HepG2 (cell line): ENCODE results near the gene G6PC3. TPM values are rescaled to one million over a fixed set of nuclear protein-coding genes. Genes with fewer than 3 reads are reported as not detected.

Experiments used
- ATAC-seq: fragments of 200-7000 bp; cut with Tn5 transposase; 3 replicates; pipeline ENCODE4 v1.9.1; 2020; ENCODE audit warnings: mild to moderate bottlenecking, moderate library complexity
- BruUV-seq: library from RNA; stranded (reverse); fragments of 400-500 nt; replicated peaks from 2 replicates; lab custom pipeline; 2021; lab: Mats Ljungman, UMichigan
- CTCF ChIA-PET: fragments of 300-600 bp; formaldehyde crosslinking; extraction: SDS; loops from one replicate; lab custom pipeline; 2021; ENCODE audit warnings: low total read pairs, inconsistent platforms, low intra/inter-chr PET ratio; lab: Yijun Ruan, JAX
- POLR2A ChIA-PET: fragments of 350-600 bp; sonication (Branson Sonifier 250); formaldehyde crosslinking; loops from one replicate; lab custom pipeline; 2020; ENCODE audit warnings: antibody characterized with exemption, inconsistent platforms; lab: Yijun Ruan, JAX
- DNase-seq: peaks from one replicate; pipeline ENCODE4 v3.0.0-alpha.2; 2015; ENCODE audit warnings: low spot score
- FAIRE-seq: peaks from 3 replicates; lab custom pipeline; 2011; peaks lifted over from hg19 to GRCh38; lab: Jason Lieb, UNC
- H2AFZ ChIP-seq: one replicate; pipeline ENCODE4 v1.6.1; 2011; ENCODE audit warnings: low read length, inconsistent platforms
- H3K27ac ChIP-seq: fragments of 300-600 bp; 3 replicates; pipeline ENCODE4 v1.8.0; 2011; ENCODE audit warnings: mixed run types, mild to moderate bottlenecking, mixed read lengths, low read length, inconsistent platforms; ENCODE audit not compliant: insufficient read depth; ENCODE audit errors: extremely low read length
- H3K27me3 ChIP-seq, 2 experiments: fragments of 200-600 bp in 1 of 2; 2 replicates in 1 of 2; 3 replicates in 1 of 2; pipeline versions ENCODE4 v1.6.0 to v1.8.0; 2011; ENCODE audit warnings: low read length in 2 of 2, mild to moderate bottlenecking in 2 of 2, moderate library complexity in 2 of 2, inconsistent platforms in 1 of 2; ENCODE audit not compliant: insufficient read depth in 2 of 2, control insufficient read depth in 1 of 2
- H3K36me3 ChIP-seq, 2 experiments: fragments of 200-600 bp in 1 of 2; replicated peaks in 1 of 2; 2 replicates in 1 of 2; 3 replicates in 1 of 2; pipeline versions ENCODE4 v1.5.1 to v1.8.0; 2011; ENCODE audit warnings: low read length in 2 of 2, inconsistent platforms in 1 of 2; ENCODE audit not compliant: insufficient read depth in 2 of 2, control insufficient read depth in 1 of 2
- H3K4me1 ChIP-seq: 2 replicates; pipeline ENCODE4 v1.5.1; 2012; ENCODE audit warnings: low read length, inconsistent platforms; ENCODE audit not compliant: insufficient read depth
- H3K4me2 ChIP-seq: 2 replicates; pipeline ENCODE4 v1.6.0; 2011; ENCODE audit warnings: low read depth, low read length, inconsistent platforms
- H3K4me3 ChIP-seq, 3 experiments: fragments of 200-600 bp in 1 of 3; sonication (generic), shearing (Covaris generic) in 1 of 3; replicated peaks in 1 of 3; 2 replicates each; pipeline ENCODE4 v1.5.1; 2011 to 2016; ENCODE audit warnings: low read length in 3 of 3, inconsistent platforms in 2 of 3, low read depth in 2 of 3, mild to moderate bottlenecking in 2 of 3, control low read depth in 1 of 3, mixed read lengths in 1 of 3; ENCODE audit not compliant: insufficient read depth in 1 of 3
- H3K79me2 ChIP-seq: one replicate; pipeline ENCODE4 v1.6.1; 2011; ENCODE audit warnings: low read length, inconsistent platforms; ENCODE audit not compliant: insufficient read depth
- H3K9ac ChIP-seq: 2 replicates; pipeline ENCODE4 v1.6.0; 2011; ENCODE audit warnings: mild to moderate bottlenecking, low read depth, low read length, inconsistent platforms; ENCODE audit not compliant: insufficient read depth
- H3K9me3 ChIP-seq: 2 replicates; pipeline ENCODE4 v1.5.1; 2012; ENCODE audit warnings: mild to moderate bottlenecking, low read length
- H4K20me1 ChIP-seq: 2 replicates; pipeline ENCODE4 v1.6.0; 2011; ENCODE audit warnings: inconsistent platforms, mild to moderate bottlenecking, low read length, moderate library complexity; ENCODE audit not compliant: insufficient read depth
- AGO2 ChIP-seq: fragments of 200-400 bp; formaldehyde crosslinking; optimal IDR thresholded peaks from 2 replicates; pipeline ENCODE3; 2017; ENCODE audit warnings: mild to moderate bottlenecking, low read depth, low read length, moderate library complexity
- BRD4 ChIP-seq: sonication (generic); formaldehyde crosslinking; IDR thresholded peaks from 2 replicates; pipeline ENCODE4 v1.4.0; 2020; ENCODE audit warnings: missing genetic modification reagents
- ELF3 ChIP-seq: IDR thresholded peaks from 2 replicates; pipeline ENCODE4 v1.6.1; 2016; ENCODE audit warnings: missing genetic modification reagents, missing compliant biosample characterization
- FOSL2 ChIP-seq: sonication (generic); formaldehyde crosslinking; IDR thresholded peaks from 2 replicates; pipeline ENCODE4 v1.4.0; 2020; ENCODE audit warnings: missing genetic modification reagents
- GMEB1 ChIP-seq: sonication (generic); formaldehyde crosslinking; IDR thresholded peaks from 2 replicates; pipeline ENCODE4 v1.5.1; 2020; ENCODE audit warnings: missing genetic modification reagents, mild to moderate bottlenecking, borderline replicate concordance
- LCORL ChIP-seq, 2 experiments: fragments of 450-650 bp in 1 of 2; sonication (generic) in 1 of 2; formaldehyde crosslinking in 1 of 2; IDR thresholded peaks; 2 replicates each; pipeline versions ENCODE4 v1.5.0 to v1.6.1; 2017 to 2020; ENCODE audit warnings: antibody characterized with exemption in 1 of 2, missing genetic modification reagents in 1 of 2
- MEF2D ChIP-seq: sonication (generic); formaldehyde crosslinking; IDR thresholded peaks from 2 replicates; pipeline ENCODE4 v1.5.1; 2020; ENCODE audit warnings: mild to moderate bottlenecking, missing genetic modification reagents
- REXO4 ChIP-seq: sonication (generic); formaldehyde crosslinking; IDR thresholded peaks from 2 replicates; pipeline ENCODE4 v1.8.0; 2022; ENCODE audit warnings: missing genetic modification reagents, mild to moderate bottlenecking, borderline replicate concordance
- ZBTB38 ChIP-seq: sonication (generic); formaldehyde crosslinking; IDR thresholded peaks from 2 replicates; pipeline ENCODE4 v1.5.1; 2020; ENCODE audit warnings: mild to moderate bottlenecking, missing genetic modification reagents
- ZNF143 ChIP-seq: sonication (generic); formaldehyde crosslinking; IDR thresholded peaks from 2 replicates; pipeline ENCODE4 v1.4.0; 2020; ENCODE audit warnings: missing genetic modification reagents
- ZNF253 ChIP-seq: sonication (generic); formaldehyde crosslinking; IDR thresholded peaks from 2 replicates; pipeline ENCODE4 v1.8.0; 2022; ENCODE audit warnings: mild to moderate bottlenecking, missing genetic modification reagents, borderline replicate concordance
- ZNF773 ChIP-seq: sonication (generic); formaldehyde crosslinking; IDR thresholded peaks from 2 replicates; pipeline ENCODE4 v1.4.0; 2020; ENCODE audit warnings: missing genetic modification reagents, borderline replicate concordance
- WGBS: methylation state at CpG from one replicate; pipeline ENCODE4 v1.1.6; 2017; ENCODE audit warnings: low lambda C conversion rate; 5-methylcytosine and 5-hydroxymethylcytosine counted together
- in situ Hi-C: cut with HindIII; loops from 2 replicates; pipeline ENCODE4 v1.10.0; 2017; ENCODE audit warnings: low pct_unique_long_range_greater_than_20kb; ENCODE audit not compliant: extremely low pct_ligation_motif_present
- intact Hi-C: fragments of 100-400 bp; cut with micrococcal nuclease; formaldehyde crosslinking; loops from one replicate; pipeline ENCODE4 v1.10.0; 2022; ENCODE audit not compliant: unreplicated experiment
- polyA plus RNA-seq, 8 experiments: library from polyadenylated mRNA; depleted of rRNA in 3 of 8; stranded (reverse) in 7 of 8; unstranded in 1 of 8; fragments of >200 nt; fragmentation: Illumina TruSeq in 4 of 8; extraction: Trizol in 4 of 8; gene quantifications; 2 replicates each; pipeline versions ENCODE4 v1.2.1 to v1.2.3, GENCODE V29; 2011 to 2016; ENCODE audit warnings: low read depth in 4 of 8, missing spikeins in 1 of 8, mixed read lengths in 1 of 8; ENCODE audit not compliant: insufficient read depth in 1 of 8
- total RNA-seq, 5 experiments: library from RNA; depleted of rRNA; stranded (reverse); fragments of >200 nt; fragmentation: Illumina TruSeq; extraction: Trizol; gene quantifications; 2 replicates each; pipeline ENCODE4 v1.2.3, GENCODE V29; 2016; ENCODE audit warnings: low read depth in 1 of 5
- TF ChIP-seq, protein P1 (sequence below): sonication (generic); formaldehyde crosslinking; IDR thresholded peaks from 2 replicates; pipeline ENCODE4 v1.5.0; 2020; ENCODE audit warnings: missing genetic modification reagents

Gene G6PC3
- total and polyA plus RNA-seq, 2 of the 13 experiments (the other 11 are each of a cell fraction or from before 2014, with no cell fraction given): 38.5 to 75.8 TPM

GRCh38 chr17:44082256-44082927 lies 11.9 kb downstream of the G6PC3 start:
- H2AFZ ChIP-seq: no peak overlapping the region
- H3K79me2 ChIP-seq: no peaks in the 10 kb centered on the region
- ChIA-PET POLR2A (interaction anchor here (1.7 kb wide), 1 partner anchor 26 kb away, joined by 5 read pairs; no protein-coding TSS in a partner anchor), CTCF (interaction anchor here (0.8 to 3.7 kb wide), 4 partner anchors 11 to 86 kb away, joined by 3 to 80 read pairs (median 12); partner anchors contain the start of gene G6PC3)
- no peak overlapping the region for H3K27ac ChIP-seq
- intact Hi-C loops: no loop called here
- H3K9me3 ChIP-seq: no peaks in the 10 kb centered on the region
- no peak overlapping the region for H3K4me3 ChIP-seq
- peaks cover 32 to 62% of the 10 kb centered on the region in 2 experiments for H3K36me3 ChIP-seq
- H3K4me1 ChIP-seq: peaks cover 27% of the 10 kb centered on the region
- DNase-seq: no peak
- no peaks in the 10 kb centered on the region for H3K27me3 ChIP-seq
- TF ChIP-seq AGO2 (peak; percentile 30), ZNF773 (CRISPR knock-in tag) (no peak)
- H4K20me1 ChIP-seq: no peaks in the 10 kb centered on the region
- no peak for ATAC-seq
- no peak overlapping the region for H3K9ac ChIP-seq
- H3K4me2 ChIP-seq: no peak overlapping the region
- BruUV-seq: no TSS peak
- FAIRE-seq: no peak
- in situ Hi-C loops: loop anchor here (5.0 kb wide), 1 partner anchor 40 kb away; the partner anchor contains the start of gene HDAC5
- WGBS: 95% methylated on average over 21 of the region's 21 CpGs

DNA sequence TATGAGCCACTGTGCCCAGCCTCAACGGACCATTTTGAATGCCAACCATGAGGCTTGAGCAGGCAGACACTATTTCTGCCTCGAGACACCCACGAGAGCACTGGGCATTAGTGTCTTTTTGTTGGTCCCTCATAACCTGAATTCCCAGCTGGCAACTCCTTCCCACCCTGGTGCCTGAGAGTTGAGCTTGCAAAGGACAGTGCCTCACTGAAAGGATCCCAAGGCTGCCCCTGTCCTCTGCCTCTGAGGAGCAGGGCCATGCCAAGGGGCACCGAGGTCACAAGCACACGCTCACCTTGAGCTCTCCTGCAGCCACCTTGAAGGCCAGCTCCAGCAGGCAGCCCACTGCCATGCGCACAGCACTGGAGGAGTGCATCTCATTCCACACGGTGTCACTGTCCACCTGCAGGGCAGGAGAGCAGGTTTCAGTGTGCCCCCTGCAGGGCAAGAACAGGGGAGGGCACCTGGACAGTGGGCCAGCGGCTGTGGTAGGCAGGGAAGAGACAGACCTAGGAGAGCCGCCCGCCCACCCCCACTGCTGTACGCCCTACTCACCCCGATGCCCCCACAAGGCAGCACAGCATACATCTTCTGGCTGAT lies 12.8 kb downstream of the G6PC3 start:
- Histone ChIP-seq H4K20me1 (no peaks in the 10 kb centered on the region), H3K4me2 (no peak overlapping the region), H3K27me3 (no peaks in the 10 kb centered on the region), H2AFZ (no peak overlapping the region), H3K4me1 (peaks cover 30% of the 10 kb centered on the region), H3K4me3 (no peak overlapping the region), H3K36me3 (peaks cover 24 to 60% of the 10 kb centered on the region in 2 experiments), H3K79me2 (no peaks in the 10 kb centered on the region), H3K9ac (no peak overlapping the region), H3K9me3 (no peaks in the 10 kb centered on the region), H3K27ac (no peak overlapping the region)
- intact Hi-C loops: loop anchor here (1.0 kb wide), 2 partner anchors 32 to 85 kb away; no protein-coding TSS in a partner anchor
- POLR2A ChIA-PET: interaction anchor here (0.6 to 1.7 kb wide), 7 partner anchors 17 to 85 kb away, joined by 3 to 6 read pairs (median 5); partner anchors contain the start of gene LSM12
- CTCF ChIA-PET: interaction anchor here (0.7 to 3.7 kb wide), 13 partner anchors 12 to 85 kb away, joined by 3 to 80 read pairs (median 3); partner anchors contain the start of genes G6PC3, HDAC5 and HROB
- 71% methylated on average over 12 of the region's 12 CpGs for whole genome bisulfite sequencing
- BruUV-seq: no TSS peak
- peak; percentile 85 for ATAC-seq
- in situ Hi-C loops: loop anchor here (5.0 kb wide), 1 partner anchor 39 kb away; the partner anchor contains the start of gene HDAC5
- peak; percentile 73 for FAIRE-seq
- DNase-seq: peak; percentile 88
- TF ChIP-seq BRD4 (CRISPR knock-in tag): 0 out of 2 replicates have a peak, but pooled peaks have one; percentile 34
- TF ChIP-seq ZBTB38 (CRISPR knock-in tag): peak; percentile 94
- TF ChIP-seq LCORL (IDR thresholded peaks at IDR 0.05): no peak
- 0 out of 2 replicates have a peak, but pooled peaks have one; percentile 52 for TF ChIP-seq LCORL (CRISPR knock-in tag; IDR thresholded peaks at IDR 0.05)
- TF ChIP-seq, protein P1, sequence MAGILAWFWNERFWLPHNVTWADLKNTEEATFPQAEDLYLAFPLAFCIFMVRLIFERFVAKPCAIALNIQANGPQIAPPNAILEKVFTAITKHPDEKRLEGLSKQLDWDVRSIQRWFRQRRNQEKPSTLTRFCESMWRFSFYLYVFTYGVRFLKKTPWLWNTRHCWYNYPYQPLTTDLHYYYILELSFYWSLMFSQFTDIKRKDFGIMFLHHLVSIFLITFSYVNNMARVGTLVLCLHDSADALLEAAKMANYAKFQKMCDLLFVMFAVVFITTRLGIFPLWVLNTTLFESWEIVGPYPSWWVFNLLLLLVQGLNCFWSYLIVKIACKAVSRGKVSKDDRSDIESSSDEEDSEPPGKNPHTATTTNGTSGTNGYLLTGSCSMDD (CRISPR knock-in tag): no peak
- 0 out of 2 replicates have a peak, but pooled peaks have one; percentile 6 for TF ChIP-seq ZNF143 (CRISPR knock-in tag)
- TF ChIP-seq MEF2D (CRISPR knock-in tag): no peak
- TF ChIP-seq GMEB1 (CRISPR knock-in tag): 0 out of 2 replicates have a peak, but pooled peaks have one; percentile 23
- no peak for TF ChIP-seq REXO4 (CRISPR knock-in tag)
- TF ChIP-seq FOSL2: peak; percentile 71
- no peak for TF ChIP-seq ELF3
- TF ChIP-seq ZNF253 (CRISPR knock-in tag): no peak
